GM06990 (cell line): ENCODE data around the gene NEB.

Source experiments
- DNase-seq: peaks from one replicate; pipeline ENCODE4 v3.0.0-alpha.2; 2011; ENCODE audit not compliant: insufficient read length; ENCODE audit errors: extremely low read depth
- H3K27me3 ChIP-seq: replicated peaks from 2 replicates; pipeline ENCODE4 v1.6.0; 2011; ENCODE audit warnings: low read length; ENCODE audit not compliant: control insufficient read depth, insufficient read depth
- H3K36me3 ChIP-seq: 2 replicates; pipeline ENCODE4 v1.5.1; 2011; ENCODE audit warnings: low read length; ENCODE audit not compliant: control insufficient read depth, insufficient read depth
- H3K4me3 ChIP-seq: replicated peaks from 2 replicates; pipeline ENCODE4 v1.5.1; 2011; ENCODE audit warnings: low read depth, mild to moderate bottlenecking, control low read depth, low read length
- CTCF ChIP-seq: IDR thresholded peaks from 2 replicates; pipeline ENCODE4 v1.5.1; 2011; ENCODE audit warnings: low read length, control low read depth, mild to moderate bottlenecking, inconsistent platforms; ENCODE audit not compliant: insufficient read depth, poor library complexity, severe bottlenecking

The NEB gene

DNA sequence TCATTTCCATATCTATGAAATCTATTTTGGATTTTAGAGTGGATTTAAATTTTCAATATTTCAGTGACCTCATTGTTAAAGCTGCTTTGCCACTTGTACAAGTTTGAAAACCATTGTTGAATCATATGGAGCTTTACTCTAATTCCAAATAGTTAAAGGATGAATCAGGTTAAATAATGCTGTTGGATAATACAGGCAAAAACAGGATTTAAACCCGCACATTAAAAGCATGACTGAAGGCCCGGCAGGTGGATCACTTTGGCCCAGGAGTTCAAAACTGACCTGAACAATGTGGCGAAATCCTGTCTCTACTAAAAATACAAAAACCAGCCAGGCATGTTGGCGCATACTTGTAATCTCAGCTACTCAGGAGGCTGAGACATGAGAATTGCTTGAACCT, 256.3 kb downstream of the NEB start:
- DNase-seq: no peak
- Histone ChIP-seq H3K36me3 (peaks cover 5% of the 10 kb centered on the region), H3K4me3 (no peak overlapping the region), H3K27me3 (no peaks in the 10 kb centered on the region)
- no peak for TF ChIP-seq CTCF

GRCh38 chr2:151476287-151476686, 258.0 kb downstream of the NEB start:
- Histone ChIP-seq H3K27me3 (no peaks in the 10 kb centered on the region), H3K4me3 (no peak overlapping the region), H3K36me3 (peaks cover 5% of the 10 kb centered on the region)
- DNase-seq: no peak
- no peak for TF ChIP-seq CTCF

- TF ChIP-seq CTCF: no peak
- H3K27me3 ChIP-seq: no peaks in the 10 kb centered on the region
- DNase-seq: no peak
- H3K4me3 ChIP-seq: no peak overlapping the region
- peaks cover 5% of the 10 kb centered on the region for H3K36me3 ChIP-seq
Observed at GRCh38 chr2:151475071-151475470, 259.2 kb downstream of the NEB start.

DNA sequence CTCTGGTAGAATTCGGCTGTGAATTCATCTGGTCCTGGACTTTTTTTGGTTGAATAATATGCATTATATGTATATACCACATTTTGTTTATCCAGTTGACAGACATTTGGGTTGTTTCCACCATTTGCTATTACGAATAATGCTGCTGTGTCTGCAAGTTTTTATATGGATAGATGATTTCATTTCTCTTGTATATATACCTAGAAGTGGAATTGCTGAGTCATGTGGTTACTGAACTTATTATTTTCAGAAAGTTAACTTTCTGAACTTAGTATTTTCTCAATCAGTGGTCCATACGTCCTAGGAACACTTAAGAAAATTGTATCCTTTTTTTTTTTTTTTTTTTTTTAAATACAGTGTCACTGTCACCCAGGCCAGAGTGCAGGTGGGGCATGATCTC, 261.3 kb downstream of the NEB start:
- no peak for TF ChIP-seq CTCF
- Histone ChIP-seq H3K27me3 (no peaks in the 10 kb centered on the region), H3K36me3 (peaks cover 3% of the 10 kb centered on the region), H3K4me3 (no peak overlapping the region)
- DNase-seq: no peak

- TF ChIP-seq CTCF: no peak
- H3K36me3 ChIP-seq: peaks cover 10% of the 10 kb centered on the region
- DNase-seq: no peak
- no peak overlapping the region for H3K4me3 ChIP-seq
- no peaks in the 10 kb centered on the region for H3K27me3 ChIP-seq
Observed at GRCh38 chr2:151470556-151470955, 263.7 kb downstream of the NEB start.

- TF ChIP-seq CTCF: no peak
- peaks cover 7% of the 10 kb centered on the region for H3K36me3 ChIP-seq
- no peak for DNase-seq
Observed at GRCh38 chr2:151465771-151466170, 268.5 kb downstream of the NEB start.

More at GRCh38 chr2:151465771-151466170, 268.5 kb downstream of the NEB start:
- Histone ChIP-seq H3K4me3 (no peak overlapping the region), H3K27me3 (no peaks in the 10 kb centered on the region)
